Memory B cell (primary cell): Measurements from ENCODE around the gene IGFLR1.

ENCODE experiments used
- ATAC-seq: fragments of 150-1000 bp; cut with Tn5 transposase; 2 replicates; pipeline ENCODE4 v1.10.0; 2021; ENCODE audit warnings: low read depth, mild to moderate bottlenecking, moderate library complexity
- DNase-seq, 2 donors: peaks; one replicate each; pipeline ENCODE4 v3.0.0; 2022; ENCODE audit warnings: low spot score in 2 of 2
- H3K27ac Mint-ChIP-seq: one replicate; pipeline ENCODE4 v1.8.0; 2022; ENCODE audit warnings: mild to moderate bottlenecking, moderate library complexity, mixed read lengths
- H3K27me3 Mint-ChIP-seq: one replicate; pipeline ENCODE4 v1.8.0; 2022; ENCODE audit warnings: mixed read lengths
- H3K36me3 Mint-ChIP-seq: one replicate; pipeline ENCODE4 v1.8.0; 2022; ENCODE audit warnings: mild to moderate bottlenecking, mixed read lengths
- H3K4me1 Mint-ChIP-seq: one replicate; pipeline ENCODE4 v1.8.0; 2022; ENCODE audit warnings: mixed read lengths
- H3K4me3 Mint-ChIP-seq: one replicate; pipeline ENCODE4 v1.8.0; 2022; ENCODE audit warnings: mild to moderate bottlenecking, moderate library complexity, mixed read lengths
- H3K9me3 Mint-ChIP-seq: one replicate; pipeline ENCODE4 v1.8.0; 2022; ENCODE audit warnings: mixed read lengths

IGFLR1 gene

GRCh38 chr19:35783469-35784434 lies 41.5 kb upstream of the IGFLR1 start:
- H3K9me3 Mint-ChIP-seq = no peaks in the 10 kb centered on the region
- no peaks in the 10 kb centered on the region for H3K4me1 Mint-ChIP-seq
- H3K27me3 Mint-ChIP-seq = no peaks in the 10 kb centered on the region
- H3K4me3 Mint-ChIP-seq = no peak overlapping the region
- no peak for DNase-seq
- H3K36me3 Mint-ChIP-seq = peaks cover 9% of the 10 kb centered on the region
- ATAC-seq = no peak
- H3K27ac Mint-ChIP-seq = no peak overlapping the region

GRCh38 chr19:35782589-35782988 lies 40.3 kb upstream of the IGFLR1 start:
- Mint-ChIP-seq H3K9me3 (no peaks in the 10 kb centered on the region), H3K27me3 (no peaks in the 10 kb centered on the region), H3K36me3 (peaks cover 9% of the 10 kb centered on the region), H3K4me1 (no peaks in the 10 kb centered on the region), H3K4me3 (no peak overlapping the region), H3K27ac (no peak overlapping the region)
- ATAC-seq (no peak), DNase-seq (no peak)

GRCh38 chr19:35781650-35782049 lies 39.4 kb upstream of the IGFLR1 start:
- Mint-ChIP-seq H3K27me3 (no peaks in the 10 kb centered on the region), H3K4me1 (peaks cover 1% of the 10 kb centered on the region), H3K4me3 (no peak overlapping the region), H3K9me3 (no peaks in the 10 kb centered on the region), H3K36me3 (peaks cover 9% of the 10 kb centered on the region), H3K27ac (no peak overlapping the region)
- no peak for DNase-seq
- no peak for ATAC-seq

GRCh38 chr19:35780717-35781116 lies 38.5 kb upstream of the IGFLR1 start:
- DNase-seq (no peak), ATAC-seq (no peak)
- Mint-ChIP-seq H3K4me3 (no peak overlapping the region), H3K9me3 (no peaks in the 10 kb centered on the region), H3K27me3 (no peaks in the 10 kb centered on the region), H3K36me3 (peaks cover 9% of the 10 kb centered on the region), H3K4me1 (peaks cover 7% of the 10 kb centered on the region), H3K27ac (no peak overlapping the region)

- Mint-ChIP-seq H3K4me3 (no peak overlapping the region), H3K27ac (no peak overlapping the region), H3K4me1 (peaks cover 7% of the 10 kb centered on the region), H3K27me3 (no peaks in the 10 kb centered on the region), H3K9me3 (no peaks in the 10 kb centered on the region), H3K36me3 (peaks cover 9% of the 10 kb centered on the region)
- no peak for DNase-seq
- ATAC-seq = no peak
Measured at GRCh38 chr19:35780058-35780457, 37.8 kb upstream of the IGFLR1 start.

GRCh38 chr19:35779033-35779432 lies 36.8 kb upstream of the IGFLR1 start:
- Mint-ChIP-seq H3K36me3 (peaks cover 9% of the 10 kb centered on the region), H3K4me1 (peaks cover 11% of the 10 kb centered on the region), H3K27ac (no peak overlapping the region), H3K9me3 (no peaks in the 10 kb centered on the region), H3K4me3 (no peak overlapping the region), H3K27me3 (no peaks in the 10 kb centered on the region)
- DNase-seq = no peak
- no peak for ATAC-seq

- DNase-seq (no peak), ATAC-seq (no peak)
- H3K4me1 Mint-ChIP-seq = peaks cover 11% of the 10 kb centered on the region
- H3K27me3 Mint-ChIP-seq = no peaks in the 10 kb centered on the region
- no peak overlapping the region for H3K27ac Mint-ChIP-seq
- H3K9me3 Mint-ChIP-seq = no peaks in the 10 kb centered on the region
- H3K36me3 Mint-ChIP-seq = peaks cover 6% of the 10 kb centered on the region
- no peak overlapping the region for H3K4me3 Mint-ChIP-seq
Measured at GRCh38 chr19:35777961-35778360, 35.7 kb upstream of the IGFLR1 start.

- Mint-ChIP-seq H3K27ac (no peak overlapping the region), H3K9me3 (no peaks in the 10 kb centered on the region), H3K36me3 (peaks cover 3% of the 10 kb centered on the region), H3K4me1 (peaks cover 11% of the 10 kb centered on the region), H3K27me3 (no peaks in the 10 kb centered on the region), H3K4me3 (no peak overlapping the region)
- no peak for DNase-seq
- no peak for ATAC-seq
Measured at GRCh38 chr19:35777086-35777841, 35.0 kb upstream of the IGFLR1 start.

GRCh38 chr19:35776102-35776788 lies 34.0 kb upstream of the IGFLR1 start:
- no peaks in the 10 kb centered on the region for H3K27me3 Mint-ChIP-seq
- no peak for ATAC-seq
- H3K27ac Mint-ChIP-seq = peak overlapping the region; percentile 83
- H3K9me3 Mint-ChIP-seq = no peaks in the 10 kb centered on the region
- peak overlapping the region; percentile 93 for H3K4me3 Mint-ChIP-seq
- H3K4me1 Mint-ChIP-seq = peaks cover 11% of the 10 kb centered on the region
- no peak for DNase-seq
- H3K36me3 Mint-ChIP-seq = peaks cover 2% of the 10 kb centered on the region

- peak within 1 kb of the TSS; percentile 93 for H3K4me3 Mint-ChIP-seq
- peak within 1 kb of the TSS; percentile 83 for H3K27ac Mint-ChIP-seq
- H3K4me1 Mint-ChIP-seq = peaks cover 11% of the 10 kb centered on the region
- peaks cover 2% of the 10 kb centered on the region for H3K36me3 Mint-ChIP-seq
- DNase-seq (peak; percentile 95 to 97), ATAC-seq (peak; percentile 97)
- no peaks in the 10 kb centered on the region for H3K9me3 Mint-ChIP-seq
- H3K27me3 Mint-ChIP-seq = no peaks in the 10 kb centered on the region
Measured at GRCh38 chr19:35775298-35776101, 33.2 kb upstream of the IGFLR1 start, which contains the start of gene ARHGAP33. Gene ARHGAP33 (plus strand): TSS chr19:35775564. CDS start chr19:35775659, 95 bp downstream.

- Mint-ChIP-seq H3K4me1 (peaks cover 11% of the 10 kb centered on the region), H3K4me3 (peak overlapping the region; percentile 82), H3K9me3 (no peaks in the 10 kb centered on the region), H3K27ac (no peak overlapping the region), H3K27me3 (no peaks in the 10 kb centered on the region), H3K36me3 (peaks cover 2% of the 10 kb centered on the region)
- no peak for ATAC-seq
- no peak for DNase-seq
Measured at GRCh38 chr19:35775046-35775297, 32.7 kb upstream of the IGFLR1 start.

- Mint-ChIP-seq H3K4me3 (peak overlapping the region; percentile 82), H3K27ac (no peak overlapping the region)
- no peak for ATAC-seq
Measured at GRCh38 chr19:35774274-35775045, 32.2 kb upstream of the IGFLR1 start.

More at GRCh38 chr19:35774274-35775045, 32.2 kb upstream of the IGFLR1 start:
- Mint-ChIP-seq H3K36me3 (no peaks in the 10 kb centered on the region), H3K9me3 (no peaks in the 10 kb centered on the region), H3K4me1 (peaks cover 11% of the 10 kb centered on the region), H3K27me3 (no peaks in the 10 kb centered on the region)
- DNase-seq = no peak
